Measurements from ENCODE around the gene TH.

The TH gene

DNA sequence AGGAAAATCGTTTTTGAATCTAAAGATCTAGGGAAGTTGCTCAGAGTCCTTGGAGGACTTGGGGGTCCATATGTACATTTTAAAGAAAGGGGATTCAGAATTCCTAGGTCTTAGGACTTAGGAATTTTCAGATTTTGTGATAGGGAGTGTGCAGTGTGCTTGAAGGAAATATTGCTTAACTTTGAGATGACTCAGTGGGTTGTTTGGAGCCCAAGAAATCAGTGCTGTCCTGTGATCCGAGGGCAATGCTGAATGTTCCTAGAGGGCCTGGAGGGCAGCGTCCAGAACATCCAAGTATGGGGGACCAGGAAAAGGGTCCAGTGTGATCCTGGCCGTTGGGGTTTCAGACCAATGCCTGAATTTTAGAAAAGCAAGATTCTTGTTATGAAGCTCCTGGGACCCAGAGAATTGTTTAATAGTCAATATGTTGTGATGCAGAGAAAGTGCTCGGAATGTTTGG lies 29.3 kb downstream of the TH start:
- Histone ChIP-seq H3K4me3 (ENCODE audit: low read length, poor library complexity, severe bottlenecking) (no peak overlapping the region), H3K36me3 (ENCODE audit: insufficient read depth, low read length) (no peaks in the 10 kb centered on the region), H3K27me3 (ENCODE audit: insufficient read depth, low read length, poor library complexity, severe bottlenecking) (no peaks in the 10 kb centered on the region), H3K79me2 (ENCODE audit: insufficient read depth, low read length) (no peaks in the 10 kb centered on the region), H3K4me1 (ENCODE audit: insufficient read depth, low read length, poor library complexity, severe bottlenecking) (no peaks in the 10 kb centered on the region), H2AFZ (ENCODE audit: low read length) (no peak overlapping the region), H3F3A (ENCODE audit: low read depth) (no peaks in the 10 kb centered on the region), H3K4me2 (ENCODE audit: low read depth, low read length, poor library complexity, severe bottlenecking) (no peak overlapping the region), H3K9me3 (ENCODE audit: insufficient read depth, low read depth, low read length) (no peaks in the 10 kb centered on the region), H3K9me2 (replicated peaks; ENCODE audit: low read depth, low read length) (no peaks in the 10 kb centered on the region), H3K9ac (ENCODE audit: low read depth, low read length, poor library complexity, severe bottlenecking) (no peak overlapping the region), H4K20me1 (ENCODE audit: insufficient read depth, low read length, poor library complexity, severe bottlenecking) (no peaks in the 10 kb centered on the region)
- TF ChIP-seq, protein P1, sequence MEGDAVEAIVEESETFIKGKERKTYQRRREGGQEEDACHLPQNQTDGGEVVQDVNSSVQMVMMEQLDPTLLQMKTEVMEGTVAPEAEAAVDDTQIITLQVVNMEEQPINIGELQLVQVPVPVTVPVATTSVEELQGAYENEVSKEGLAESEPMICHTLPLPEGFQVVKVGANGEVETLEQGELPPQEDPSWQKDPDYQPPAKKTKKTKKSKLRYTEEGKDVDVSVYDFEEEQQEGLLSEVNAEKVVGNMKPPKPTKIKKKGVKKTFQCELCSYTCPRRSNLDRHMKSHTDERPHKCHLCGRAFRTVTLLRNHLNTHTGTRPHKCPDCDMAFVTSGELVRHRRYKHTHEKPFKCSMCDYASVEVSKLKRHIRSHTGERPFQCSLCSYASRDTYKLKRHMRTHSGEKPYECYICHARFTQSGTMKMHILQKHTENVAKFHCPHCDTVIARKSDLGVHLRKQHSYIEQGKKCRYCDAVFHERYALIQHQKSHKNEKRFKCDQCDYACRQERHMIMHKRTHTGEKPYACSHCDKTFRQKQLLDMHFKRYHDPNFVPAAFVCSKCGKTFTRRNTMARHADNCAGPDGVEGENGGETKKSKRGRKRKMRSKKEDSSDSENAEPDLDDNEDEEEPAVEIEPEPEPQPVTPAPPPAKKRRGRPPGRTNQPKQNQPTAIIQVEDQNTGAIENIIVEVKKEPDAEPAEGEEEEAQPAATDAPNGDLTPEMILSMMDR (conservative IDR thresholded peaks at IDR 0.05; ENCODE audit: low read length), result no peak

DNA sequence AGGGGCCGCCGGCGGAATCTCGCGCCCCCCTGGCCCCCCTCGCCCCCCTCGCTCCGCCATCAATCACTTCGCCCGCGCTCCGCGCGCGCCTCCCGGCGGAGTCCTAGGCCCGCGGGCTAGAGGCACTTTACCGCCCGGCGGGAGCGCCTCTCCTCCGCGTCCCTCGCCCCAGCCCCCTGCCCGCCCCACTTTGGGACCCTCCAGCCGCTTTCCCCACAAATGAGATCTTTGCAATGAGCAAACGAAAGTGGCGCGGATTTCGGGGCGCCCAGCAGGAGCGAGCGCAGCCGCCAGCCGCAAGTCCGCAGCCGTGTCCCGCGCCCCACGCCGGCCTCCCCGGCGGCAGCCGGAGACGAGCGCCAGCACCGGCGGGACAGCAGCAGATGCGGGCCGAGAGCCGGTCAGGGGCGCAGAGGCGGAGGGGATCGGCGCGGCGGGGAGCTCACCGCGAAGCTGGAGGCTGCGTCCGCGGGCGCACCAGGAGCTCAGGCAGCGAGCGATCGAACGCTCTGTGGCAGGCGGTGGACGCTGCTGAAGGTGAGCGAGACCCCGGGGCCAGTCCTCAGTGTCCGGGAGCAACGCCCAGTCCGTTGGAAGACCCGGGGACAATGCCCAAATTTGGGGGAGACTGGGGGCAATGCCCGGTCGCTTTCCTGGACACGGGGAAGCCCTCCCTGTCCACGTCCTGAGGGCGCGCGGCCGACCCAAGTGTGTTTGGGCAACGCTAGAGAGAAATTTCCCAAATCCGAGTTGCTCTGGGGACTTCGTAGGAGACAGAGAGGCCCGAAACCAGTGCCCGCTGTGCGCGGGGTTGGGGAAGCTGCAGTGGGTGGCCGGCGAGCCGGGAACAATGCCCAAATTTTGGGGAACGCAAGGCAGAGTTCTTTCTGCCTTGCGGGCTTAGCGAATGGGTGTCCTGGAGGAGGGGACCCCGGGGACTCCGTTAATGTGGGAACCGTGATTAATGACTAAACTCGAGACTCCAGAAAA lies 30.9 kb downstream of the TH start:
- H3K27me3 ChIP-seq (ENCODE audit: insufficient read depth, low read length, poor library complexity, severe bottlenecking), result no peaks in the 10 kb centered on the region

DNA sequence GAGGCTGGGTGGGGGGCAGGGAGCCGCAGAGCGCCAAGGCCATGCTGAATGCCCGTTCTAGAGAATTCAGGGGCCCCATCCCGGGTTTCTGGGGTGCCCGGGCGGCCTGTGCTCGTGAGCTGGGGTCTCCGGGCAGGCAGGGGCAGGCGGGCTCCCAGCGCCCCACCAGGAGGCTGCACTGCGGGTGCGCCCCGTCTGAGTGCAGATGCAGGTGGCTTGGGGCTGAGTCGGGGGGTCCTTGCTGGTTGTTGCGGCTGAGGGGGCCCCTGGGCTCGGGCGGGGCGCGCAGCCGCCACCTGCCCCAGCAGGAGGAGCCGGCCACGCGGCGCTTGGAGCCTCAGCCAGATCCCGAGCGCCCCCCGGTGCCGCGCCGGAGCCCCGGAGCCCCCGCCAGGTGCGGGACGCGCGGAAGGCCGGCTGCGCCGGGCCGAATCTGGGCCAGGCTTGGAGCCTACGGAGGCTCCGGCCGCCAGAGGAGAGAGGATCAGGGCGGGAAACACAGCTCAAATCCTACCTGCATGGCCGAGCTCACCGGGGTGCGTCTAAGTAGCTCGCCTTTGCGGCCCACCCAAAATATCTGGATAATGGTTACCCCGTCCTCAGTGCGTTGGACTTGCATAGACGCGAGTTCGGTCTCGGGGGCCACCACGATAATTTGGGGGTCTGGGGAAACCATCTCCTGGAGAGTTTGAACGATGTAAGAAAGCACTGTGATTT lies 31.8 kb downstream of the TH start:
- H2AFZ ChIP-seq (ENCODE audit: low read length), result no peak overlapping the region
- no peak overlapping the region for H3K4me2 ChIP-seq (ENCODE audit: low read depth, low read length, poor library complexity, severe bottlenecking)
- H3K4me3 ChIP-seq (ENCODE audit: low read length, poor library complexity, severe bottlenecking), result no peak overlapping the region
- H3K27me3 ChIP-seq (ENCODE audit: insufficient read depth, low read length, poor library complexity, severe bottlenecking), result no peaks in the 10 kb centered on the region
- no peaks in the 10 kb centered on the region for H3F3A ChIP-seq (ENCODE audit: low read depth)
- no peaks in the 10 kb centered on the region for H3K9me3 ChIP-seq (ENCODE audit: insufficient read depth, low read depth, low read length)
- TF ChIP-seq, protein P1 (conservative IDR thresholded peaks at IDR 0.05; ENCODE audit: low read length), result no peak
- TF ChIP-seq EZH2phosphoT487 (IDR thresholded peaks at IDR 0.05; ENCODE audit: borderline replicate concordance), result no peak
- no peaks in the 10 kb centered on the region for H4K20me1 ChIP-seq (ENCODE audit: insufficient read depth, low read length, poor library complexity, severe bottlenecking)
- no peaks in the 10 kb centered on the region for H3K79me2 ChIP-seq (ENCODE audit: insufficient read depth, low read length)
- no peaks in the 10 kb centered on the region for H3K36me3 ChIP-seq (ENCODE audit: insufficient read depth, low read length)
- H3K9me2 ChIP-seq (replicated peaks; ENCODE audit: low read depth, low read length), result no peaks in the 10 kb centered on the region
- no peaks in the 10 kb centered on the region for H3K4me1 ChIP-seq (ENCODE audit: insufficient read depth, low read length, poor library complexity, severe bottlenecking)
- H3K9ac ChIP-seq (ENCODE audit: low read depth, low read length, poor library complexity, severe bottlenecking), result no peak overlapping the region

More for the DNA sequence above, 30.9 kb downstream of the TH start:
- Histone ChIP-seq H3K4me1 (ENCODE audit: insufficient read depth, low read length, poor library complexity, severe bottlenecking) (no peaks in the 10 kb centered on the region), H2AFZ (ENCODE audit: low read length) (no peak overlapping the region), H4K20me1 (ENCODE audit: insufficient read depth, low read length, poor library complexity, severe bottlenecking) (no peaks in the 10 kb centered on the region), H3F3A (ENCODE audit: low read depth) (no peaks in the 10 kb centered on the region), H3K9ac (ENCODE audit: low read depth, low read length, poor library complexity, severe bottlenecking) (no peak overlapping the region), H3K79me2 (ENCODE audit: insufficient read depth, low read length) (no peaks in the 10 kb centered on the region), H3K4me2 (ENCODE audit: low read depth, low read length, poor library complexity, severe bottlenecking) (no peak overlapping the region), H3K9me2 (replicated peaks; ENCODE audit: low read depth, low read length) (no peaks in the 10 kb centered on the region), H3K9me3 (ENCODE audit: insufficient read depth, low read depth, low read length) (no peaks in the 10 kb centered on the region), H3K36me3 (ENCODE audit: insufficient read depth, low read length) (no peaks in the 10 kb centered on the region), H3K4me3 (ENCODE audit: low read length, poor library complexity, severe bottlenecking) (no peak overlapping the region)
- TF ChIP-seq EZH2phosphoT487 (IDR thresholded peaks at IDR 0.05; ENCODE audit: borderline replicate concordance), result no peak
